Measurements from ENCODE around the gene C1orf74. TPM values are rescaled to one million over a fixed set of nuclear protein-coding genes. Genes with fewer than 3 reads are reported as not detected.

Gene C1orf74
- total RNA-seq, 1 experiment from 2014 or later: 4.6 TPM

GRCh38 chr1:209827384-209828262, 43.3 kb upstream of the C1orf74 start, which contains the start of gene UTP25 (continued):
- TF ChIP-seq MLX (CRISPR knock-in tag; IDR thresholded peaks at IDR 0.05) (no peak), EMX1 (CRISPR knock-in tag; IDR thresholded peaks at IDR 0.05) (no peak), ARID4B (CRISPR knock-in tag; IDR thresholded peaks at IDR 0.05; ENCODE audit: borderline replicate concordance) (peak; percentile 96), ZNF532 (CRISPR knock-in tag; IDR thresholded peaks at IDR 0.05; ENCODE audit: borderline replicate concordance) (no peak), USF1 (CRISPR knock-in tag; IDR thresholded peaks at IDR 0.05) (peak; percentile 93), IRF2 (CRISPR knock-in tag; IDR thresholded peaks at IDR 0.05; ENCODE audit: borderline replicate concordance, low read depth) (no peak), GRHL2 (CRISPR knock-in tag; IDR thresholded peaks at IDR 0.05; ENCODE audit: insufficient replicate concordance, severe bottlenecking) (no peak), ZNF396 (CRISPR knock-in tag; IDR thresholded peaks at IDR 0.05; ENCODE audit: borderline replicate concordance) (no peak), SP1 (CRISPR knock-in tag; conservative IDR thresholded peaks at IDR 0.05) (peak; percentile 65; the same call in 1 of the 2 replicates), USF2 (CRISPR knock-in tag; IDR thresholded peaks at IDR 0.05) (peak; percentile 92), GTF2I (CRISPR knock-in tag; conservative IDR thresholded peaks at IDR 0.05) (no peak), TEAD4 (CRISPR knock-in tag; IDR thresholded peaks at IDR 0.05) (no peak), ZBTB43 (CRISPR knock-in tag; IDR thresholded peaks at IDR 0.05) (no peak), KAT7 (CRISPR knock-in tag; IDR thresholded peaks at IDR 0.05; ENCODE audit: borderline replicate concordance) (no peak), ZNF317 (CRISPR knock-in tag; IDR thresholded peaks at IDR 0.05; ENCODE audit: borderline replicate concordance, low read depth) (no peak), TCF7 (CRISPR knock-in tag; IDR thresholded peaks at IDR 0.05; ENCODE audit: low read depth) (no peak), NR2C2 (CRISPR knock-in tag; IDR thresholded peaks at IDR 0.05) (no peak), PRRX2 (CRISPR knock-in tag; IDR thresholded peaks at IDR 0.05) (no peak), ZNF425 (CRISPR knock-in tag; conservative IDR thresholded peaks at IDR 0.05) (no peak), CBFB (CRISPR knock-in tag; IDR thresholded peaks at IDR 0.05; ENCODE audit: low read depth) (no peak), ZNF423 (CRISPR knock-in tag; IDR thresholded peaks at IDR 0.05) (no peak), GABPB1 (CRISPR knock-in tag; IDR thresholded peaks at IDR 0.05) (peak; percentile 76), OVOL2 (CRISPR knock-in tag; IDR thresholded peaks at IDR 0.05; ENCODE audit: borderline replicate concordance) (no peak)

All from WTC11 (cell line).